H1 (cell line): ENCODE data around the gene MZF1.

ENCODE experiments used
- BACH1 ChIP-seq: IDR thresholded peaks from 2 replicates; pipeline ENCODE4 v1.6.1; 2012; ENCODE audit warnings: low read length, improper control_type of control experiment
- CHD2 ChIP-seq: IDR thresholded peaks from 2 replicates; pipeline ENCODE4 v1.6.1; 2012; ENCODE audit warnings: low read length, improper control_type of control experiment
- CREB1 ChIP-seq: IDR thresholded peaks from 2 replicates; pipeline ENCODE4 v1.6.1; 2012; ENCODE audit warnings: inconsistent platforms
- CTCF ChIP-seq, 3 experiments: IDR thresholded peaks; 1 replicate in 2 of 3; 2 replicates in 1 of 3; pipeline versions ENCODE4 v1.5.1 to v1.6.1; 2011; ENCODE audit warnings: low read length in 3 of 3, mild to moderate bottlenecking in 3 of 3, inconsistent platforms in 2 of 3, low read depth in 1 of 3, moderate library complexity in 1 of 3; ENCODE audit not compliant: insufficient read depth in 1 of 3; ENCODE audit errors: control extremely low read depth in 1 of 3
- EP300 ChIP-seq, 2 experiments: IDR thresholded peaks; 1 replicate in 1 of 2; 2 replicates in 1 of 2; pipeline ENCODE4 v1.6.1; 2011 to 2012; ENCODE audit warnings: low read depth in 2 of 2, low read length in 2 of 2, mild to moderate bottlenecking in 2 of 2, borderline replicate concordance in 1 of 2, inconsistent platforms in 1 of 2, moderate library complexity in 1 of 2
- NRF1 ChIP-seq: IDR thresholded peaks from 2 replicates; pipeline ENCODE4 v1.6.1; 2011; ENCODE audit warnings: mild to moderate bottlenecking, low read depth, low read length, improper control_type of control experiment
- POLR2A ChIP-seq, 2 experiments: IDR thresholded peaks; 1 replicate in 1 of 2; 2 replicates in 1 of 2; pipeline ENCODE4 v1.6.1; 2011; ENCODE audit warnings: low read depth in 2 of 2, low read length in 2 of 2, mild to moderate bottlenecking in 2 of 2; ENCODE audit errors: control extremely low read depth in 1 of 2
- POLR2AphosphoS5 ChIP-seq: IDR thresholded peaks from 2 replicates; pipeline ENCODE4 v1.6.1; 2011; ENCODE audit warnings: low read depth, low read length
- POU5F1 ChIP-seq: IDR thresholded peaks from 2 replicates; pipeline ENCODE4 v1.6.1; 2011; ENCODE audit warnings: low read depth, mild to moderate bottlenecking, low read length, moderate library complexity
- RFX5 ChIP-seq: IDR thresholded peaks from 2 replicates; pipeline ENCODE4 v1.6.1; 2011; ENCODE audit warnings: low read depth, low read length, improper control_type of control experiment, borderline replicate concordance
- RXRA ChIP-seq: IDR thresholded peaks from 2 replicates; pipeline ENCODE4 v1.6.1; 2011; ENCODE audit warnings: low read depth, mild to moderate bottlenecking, low read length, moderate library complexity; ENCODE audit not compliant: insufficient read depth
- TAF1 ChIP-seq: IDR thresholded peaks from 2 replicates; pipeline ENCODE4 v1.6.1; 2011; ENCODE audit warnings: mild to moderate bottlenecking, low read depth, low read length
- TF ChIP-seq, protein P1 (sequence below): IDR thresholded peaks from 2 replicates; pipeline ENCODE4 v1.6.1; 2012; ENCODE audit warnings: inconsistent platforms

GRCh38 chr19:58585442-58586132, 12.5 kb upstream of the MZF1 start:
- TF ChIP-seq CTCF (IDR thresholded peaks at IDR 0.05; ENCODE audit: control extremely low read depth in 1 of 3, insufficient read depth in 1 of 3, low read depth in 1 of 3, low read length in 3 of 3) (no peak), TAF1 (no peak), CHD2 (no peak), POLR2A (IDR thresholded peaks at IDR 0.05; ENCODE audit: control extremely low read depth in 1 of 2, low read depth in 2 of 2, low read length in 2 of 2) (no peak), RFX5 (no peak), NRF1 (no peak), BACH1 (no peak), RXRA (no peak), POU5F1 (no peak), POLR2AphosphoS5 (no peak), CREB1 (no peak), EP300 (IDR thresholded peaks at IDR 0.05; ENCODE audit: borderline replicate concordance in 1 of 2, low read depth in 2 of 2, low read length in 2 of 2) (no peak)
- TF ChIP-seq, protein P1, sequence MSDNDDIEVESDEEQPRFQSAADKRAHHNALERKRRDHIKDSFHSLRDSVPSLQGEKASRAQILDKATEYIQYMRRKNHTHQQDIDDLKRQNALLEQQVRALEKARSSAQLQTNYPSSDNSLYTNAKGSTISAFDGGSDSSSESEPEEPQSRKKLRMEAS = no peak
